Gastroesophageal sphincter (tissue), 3 donors: Measurements from ENCODE around the gene DENR.

ENCODE experiments used
- EP300 ChIP-seq: sonication (generic); formaldehyde crosslinking; IDR thresholded peaks from one replicate; pipeline ENCODE4 v1.6.1; 2017; ENCODE audit warnings: antibody characterized with exemption, mild to moderate bottlenecking
- POLR2AphosphoS5 ChIP-seq: sonication (generic); formaldehyde crosslinking; IDR thresholded peaks from one replicate; pipeline ENCODE4 v1.6.1; 2017; ENCODE audit warnings: antibody characterized with exemption
- TF ChIP-seq, protein P1 (sequence below), 4 experiments: fragments of 200-600 bp in 2 of 4; fragments of 450-650 bp in 2 of 4; sonication (generic) in 1 of 4; IDR thresholded peaks; one replicate each; pipeline ENCODE4 v1.5.1; 2017 to 2019; ENCODE audit warnings: antibody characterized with exemption in 4 of 4, mild to moderate bottlenecking in 2 of 4, moderate library complexity in 2 of 4

DNA sequence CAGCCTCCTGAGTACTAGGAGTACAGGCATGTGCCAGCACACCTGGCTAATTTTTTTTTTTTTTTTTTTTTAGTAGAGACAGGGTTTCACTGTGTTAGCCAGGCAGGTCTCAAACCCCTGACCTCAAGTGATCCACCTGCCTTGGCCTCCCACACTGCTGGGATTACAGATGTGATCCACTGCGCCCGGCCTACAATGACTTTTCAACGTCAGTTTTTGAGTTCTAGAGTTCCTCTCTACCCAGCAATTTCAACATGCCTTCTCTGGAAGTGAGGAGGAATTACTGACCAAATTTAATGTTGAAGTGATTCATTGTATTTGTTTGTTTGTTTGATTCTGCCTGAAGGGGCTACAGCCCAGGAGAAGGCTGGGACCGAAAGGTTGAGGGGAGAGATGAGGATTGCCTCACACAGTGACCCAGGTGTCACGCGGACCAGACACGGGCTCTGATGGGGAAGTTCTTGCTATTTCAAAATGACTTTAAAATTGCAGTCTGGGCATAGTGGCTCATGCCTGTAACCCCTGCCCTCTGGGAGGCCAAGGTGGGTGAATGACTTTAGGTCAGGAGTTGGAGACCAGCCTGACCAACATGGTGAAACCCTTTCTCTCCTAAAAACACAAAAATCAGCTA, 8.6 kb upstream of the DENR start:
- TF ChIP-seq POLR2AphosphoS5 (no peak), EP300 (no peak)
- TF ChIP-seq, protein P1, sequence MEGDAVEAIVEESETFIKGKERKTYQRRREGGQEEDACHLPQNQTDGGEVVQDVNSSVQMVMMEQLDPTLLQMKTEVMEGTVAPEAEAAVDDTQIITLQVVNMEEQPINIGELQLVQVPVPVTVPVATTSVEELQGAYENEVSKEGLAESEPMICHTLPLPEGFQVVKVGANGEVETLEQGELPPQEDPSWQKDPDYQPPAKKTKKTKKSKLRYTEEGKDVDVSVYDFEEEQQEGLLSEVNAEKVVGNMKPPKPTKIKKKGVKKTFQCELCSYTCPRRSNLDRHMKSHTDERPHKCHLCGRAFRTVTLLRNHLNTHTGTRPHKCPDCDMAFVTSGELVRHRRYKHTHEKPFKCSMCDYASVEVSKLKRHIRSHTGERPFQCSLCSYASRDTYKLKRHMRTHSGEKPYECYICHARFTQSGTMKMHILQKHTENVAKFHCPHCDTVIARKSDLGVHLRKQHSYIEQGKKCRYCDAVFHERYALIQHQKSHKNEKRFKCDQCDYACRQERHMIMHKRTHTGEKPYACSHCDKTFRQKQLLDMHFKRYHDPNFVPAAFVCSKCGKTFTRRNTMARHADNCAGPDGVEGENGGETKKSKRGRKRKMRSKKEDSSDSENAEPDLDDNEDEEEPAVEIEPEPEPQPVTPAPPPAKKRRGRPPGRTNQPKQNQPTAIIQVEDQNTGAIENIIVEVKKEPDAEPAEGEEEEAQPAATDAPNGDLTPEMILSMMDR (IDR thresholded peaks at IDR 0.05), result no peak
